CD4-positive, alpha-beta T cell treated with Interleukin-4 for 1 hour (primary cell): ENCODE measurements around the gene ZNF646.

Experiments
- DNase-seq, 2 donors: peaks; one replicate each; pipeline ENCODE4 v3.0.0-alpha.2; 2020 to 2022

ZNF646 gene

DNA sequence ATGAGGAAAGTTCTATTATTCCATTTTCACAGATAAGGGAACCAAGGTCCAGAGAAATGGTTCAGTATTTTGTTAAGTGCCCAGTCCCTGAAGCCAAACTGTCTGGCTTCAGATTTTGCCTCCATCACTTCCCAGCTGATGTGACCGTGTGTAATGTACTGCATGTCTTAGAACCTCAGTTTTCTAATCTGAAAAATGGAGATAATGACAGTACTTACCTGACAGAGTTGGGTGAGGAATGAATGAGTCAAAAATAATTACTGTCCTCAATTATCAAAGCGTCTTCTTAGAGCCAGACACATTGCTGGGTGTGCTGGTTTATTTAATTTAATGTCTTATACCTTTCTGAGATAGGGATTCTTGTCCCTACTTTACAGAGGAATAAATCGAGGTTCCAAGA lies 6.9 kb upstream of the ZNF646 start:
- DNase-seq = no peak

DNA sequence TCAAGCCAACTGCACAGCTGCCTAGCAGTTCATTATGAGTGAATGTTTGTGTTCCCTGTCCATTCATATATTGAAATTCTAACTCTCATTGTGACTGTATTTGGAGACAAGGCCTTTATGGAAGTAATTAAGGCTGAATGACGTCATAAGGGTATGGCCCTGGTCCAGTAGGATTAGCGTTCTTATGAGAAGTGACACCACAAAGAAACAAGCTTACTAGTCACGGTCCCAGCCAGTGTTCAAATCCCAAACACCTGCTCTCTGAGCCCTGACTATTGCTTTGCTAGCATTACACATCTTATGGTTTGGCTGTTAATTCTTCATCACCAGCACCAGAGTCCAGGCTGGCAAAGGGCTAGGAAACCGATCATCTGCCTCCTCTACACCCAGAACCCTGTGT lies 2.4 kb upstream of the ZNF646 start:
- DNase-seq = no peak

- DNase-seq = peak in 1 of 2 donors; percentile 31
Measured at GRCh38 chr16:31072540-31073141, 1.6 kb upstream of the ZNF646 start.

DNA sequence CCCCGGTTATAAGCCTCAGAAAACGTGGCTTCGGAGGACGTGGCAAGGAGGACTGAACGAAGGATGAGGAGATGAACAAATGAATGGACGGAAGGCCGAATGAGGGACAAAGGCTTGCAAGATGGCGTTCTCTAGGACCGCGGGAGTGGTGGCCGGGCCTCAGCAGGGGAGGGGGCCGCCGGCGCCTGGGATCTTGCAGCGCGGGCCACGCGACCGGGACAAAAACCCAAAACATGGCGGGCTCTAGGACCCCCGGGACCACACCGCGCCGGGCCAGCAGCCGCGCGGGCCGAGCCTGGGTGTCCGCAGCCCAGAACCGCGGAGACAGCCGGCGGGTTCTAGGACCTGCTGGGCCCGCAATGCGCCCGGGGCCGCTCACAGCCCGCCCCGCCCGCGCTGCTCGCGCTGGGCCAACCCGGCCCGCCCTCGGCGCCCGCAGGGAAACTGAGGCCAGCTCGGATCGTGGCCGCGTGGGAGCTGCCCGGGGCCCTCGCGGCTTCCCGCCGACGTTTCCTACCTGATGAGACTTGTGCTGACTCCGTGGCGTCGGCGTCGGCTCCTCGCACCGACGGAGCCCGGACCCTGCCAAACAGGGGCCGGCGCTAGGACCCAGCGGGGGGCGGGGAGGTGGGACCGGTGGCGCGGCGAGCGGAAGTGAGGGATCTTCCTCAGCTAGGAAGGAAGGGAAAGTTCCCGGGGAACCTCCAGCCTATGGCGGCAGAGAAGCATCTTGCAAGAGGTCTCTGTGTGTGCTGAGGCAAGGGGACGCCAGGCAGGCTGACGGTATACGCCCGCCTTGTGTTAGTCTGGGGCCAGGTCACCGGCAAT lies 866 bp upstream of the ZNF646 start:
- DNase-seq = peak; percentile 81 to 86

- no peak for DNase-seq
Measured at GRCh38 chr16:31074814-31075183, 577 bp downstream of the ZNF646 start.

DNA sequence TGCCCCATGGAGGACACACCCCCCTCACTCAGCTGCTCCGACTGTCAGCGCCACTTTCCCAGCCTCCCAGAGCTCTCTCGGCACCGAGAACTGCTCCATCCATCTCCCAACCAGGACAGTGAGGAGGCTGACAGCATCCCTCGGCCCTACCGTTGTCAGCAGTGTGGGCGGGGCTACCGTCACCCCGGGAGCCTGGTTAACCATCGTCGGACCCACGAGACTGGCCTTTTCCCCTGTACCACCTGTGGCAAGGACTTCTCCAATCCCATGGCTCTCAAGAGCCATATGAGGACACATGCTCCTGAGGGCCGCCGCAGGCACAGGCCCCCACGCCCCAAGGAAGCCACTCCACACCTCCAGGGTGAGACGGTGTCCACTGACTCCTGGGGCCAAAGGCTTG lies 2.1 kb downstream of the ZNF646 start:
- DNase-seq = no peak

DNA sequence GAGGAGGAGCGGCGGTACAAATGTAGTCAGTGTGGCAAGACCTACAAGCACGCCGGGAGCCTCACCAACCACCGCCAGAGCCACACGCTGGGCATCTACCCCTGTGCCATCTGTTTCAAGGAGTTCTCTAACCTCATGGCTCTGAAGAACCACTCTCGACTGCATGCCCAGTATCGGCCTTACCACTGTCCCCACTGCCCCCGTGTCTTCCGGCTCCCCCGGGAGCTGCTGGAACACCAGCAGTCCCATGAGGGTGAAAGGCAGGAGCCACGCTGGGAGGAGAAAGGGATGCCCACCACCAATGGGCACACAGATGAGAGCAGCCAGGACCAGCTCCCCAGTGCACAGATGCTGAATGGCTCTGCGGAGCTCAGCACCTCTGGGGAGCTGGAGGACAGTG lies 2.8 kb downstream of the ZNF646 start:
- no peak for DNase-seq

DNA sequence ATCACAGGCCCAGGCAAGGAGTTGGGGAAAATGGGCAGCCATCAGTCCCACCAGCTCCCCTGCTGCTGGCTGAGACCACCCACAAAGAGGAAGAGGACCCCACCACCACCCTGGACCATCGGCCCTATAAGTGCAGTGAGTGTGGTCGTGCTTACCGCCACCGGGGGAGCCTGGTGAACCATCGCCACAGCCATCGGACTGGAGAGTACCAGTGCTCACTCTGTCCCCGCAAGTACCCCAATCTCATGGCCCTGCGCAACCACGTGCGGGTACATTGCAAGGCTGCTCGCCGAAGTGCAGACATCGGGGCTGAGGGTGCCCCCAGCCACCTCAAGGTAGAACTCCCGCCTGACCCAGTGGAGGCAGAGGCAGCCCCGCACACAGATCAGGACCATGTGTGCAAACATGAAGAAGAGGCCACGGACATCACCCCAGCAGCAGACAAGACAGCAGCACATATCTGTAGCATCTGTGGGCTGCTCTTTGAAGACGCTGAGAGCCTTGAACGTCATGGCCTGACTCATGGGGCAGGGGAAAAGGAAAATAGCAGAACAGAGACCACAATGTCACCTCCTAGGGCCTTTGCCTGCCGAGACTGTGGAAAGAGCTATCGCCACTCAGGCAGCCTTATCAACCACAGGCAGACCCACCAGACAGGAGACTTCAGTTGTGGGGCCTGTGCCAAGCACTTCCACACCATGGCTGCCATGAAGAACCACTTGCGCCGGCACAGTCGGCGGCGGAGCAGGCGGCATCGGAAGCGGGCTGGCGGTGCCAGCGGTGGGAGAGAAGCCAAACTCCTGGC lies 3.6 kb downstream of the ZNF646 start:
- no peak for DNase-seq

DNA sequence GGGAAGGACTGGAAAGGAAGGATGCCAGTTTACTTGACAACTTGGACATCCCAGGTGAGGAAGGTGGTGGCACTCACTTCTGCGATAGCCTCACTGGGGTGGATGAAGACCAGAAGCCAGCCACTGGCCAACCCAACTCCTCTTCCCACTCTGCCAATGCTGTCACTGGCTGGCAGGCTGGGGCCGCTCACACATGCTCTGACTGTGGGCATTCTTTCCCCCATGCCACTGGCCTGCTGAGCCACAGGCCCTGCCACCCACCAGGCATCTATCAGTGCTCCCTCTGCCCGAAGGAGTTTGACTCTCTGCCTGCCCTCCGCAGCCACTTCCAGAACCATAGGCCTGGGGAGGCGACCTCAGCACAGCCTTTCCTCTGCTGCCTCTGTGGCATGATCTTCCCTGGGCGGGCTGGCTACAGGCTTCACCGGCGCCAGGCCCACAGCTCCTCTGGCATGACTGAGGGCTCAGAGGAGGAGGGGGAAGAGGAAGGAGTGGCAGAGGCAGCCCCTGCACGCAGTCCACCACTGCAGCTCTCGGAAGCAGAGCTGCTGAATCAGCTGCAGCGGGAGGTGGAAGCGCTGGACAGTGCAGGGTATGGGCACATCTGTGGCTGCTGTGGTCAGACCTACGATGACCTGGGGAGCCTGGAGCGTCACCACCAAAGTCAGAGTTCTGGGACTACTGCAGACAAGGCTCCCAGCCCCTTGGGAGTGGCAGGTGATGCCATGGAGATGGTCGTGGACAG lies 4.5 kb downstream of the ZNF646 start:
- no peak for DNase-seq

- no peak for DNase-seq
Measured at GRCh38 chr16:31079342-31079944, 5.2 kb downstream of the ZNF646 start.

- DNase-seq = no peak
Measured at GRCh38 chr16:31080035-31080629, 5.9 kb downstream of the ZNF646 start.

GRCh38 chr16:31080756-31081419 lies 6.7 kb downstream of the ZNF646 start:
- no peak for DNase-seq

- DNase-seq = no peak
Measured at GRCh38 chr16:31081428-31082351, 7.5 kb downstream of the ZNF646 start.

DNA sequence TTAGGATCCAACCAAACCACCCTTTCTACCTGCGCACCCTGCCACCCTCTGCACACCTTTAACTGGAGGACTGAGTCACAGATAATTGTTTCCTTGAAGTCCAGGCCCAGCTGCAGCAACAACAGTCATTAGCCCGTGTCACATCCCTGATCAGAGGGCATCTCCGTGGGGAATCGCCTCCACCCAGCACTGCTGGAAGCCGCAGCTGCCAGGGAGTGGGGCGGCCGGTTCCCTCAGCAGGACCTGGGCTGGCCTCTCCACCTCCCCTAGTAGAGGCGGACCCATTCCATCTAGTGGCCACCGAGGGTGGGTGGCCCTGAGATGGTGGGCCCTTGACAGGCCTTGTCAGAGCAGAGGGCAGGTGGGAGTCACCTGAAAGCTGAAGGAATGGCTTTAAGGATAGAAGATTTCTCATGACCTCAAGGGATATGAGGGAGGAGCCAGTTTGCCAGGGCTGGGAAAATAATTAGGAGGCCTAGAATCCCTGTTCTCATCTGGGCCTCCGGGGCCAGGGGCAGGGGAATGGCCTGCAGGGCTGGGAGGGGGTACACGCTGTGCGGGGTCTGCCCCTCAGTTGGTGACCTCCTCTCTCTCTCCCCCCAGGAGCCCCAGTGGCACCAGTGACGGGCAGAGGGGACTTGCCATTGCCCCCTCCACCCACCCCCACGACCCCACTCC lies 8.3 kb downstream of the ZNF646 start:
- DNase-seq = no peak

GRCh38 chr16:31083081-31083480 lies 8.9 kb downstream of the ZNF646 start:
- DNase-seq = no peak

DNA sequence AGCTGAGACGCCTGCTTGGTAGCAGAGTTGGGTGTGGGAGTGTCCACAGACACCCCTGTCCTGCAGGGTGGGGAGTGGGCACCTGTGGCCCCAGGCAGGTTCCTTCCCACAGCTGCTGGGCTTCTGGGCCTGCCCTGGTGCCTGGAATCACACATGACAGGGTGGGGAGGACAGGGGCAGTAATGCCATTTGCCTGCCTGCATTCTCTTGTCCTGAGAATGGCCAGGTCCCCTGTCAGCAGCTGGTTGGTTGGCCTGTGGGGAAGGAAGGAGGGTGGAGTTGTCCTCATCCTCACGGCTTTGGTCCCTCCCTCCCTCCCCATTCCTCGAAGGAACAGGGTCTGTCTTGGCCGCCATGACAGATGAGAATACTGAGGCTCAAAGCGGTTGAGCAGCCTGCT lies 9.3 kb downstream of the ZNF646 start:
- DNase-seq = no peak

GRCh38 chr16:31083981-31084380 lies 9.8 kb downstream of the ZNF646 start:
- no peak for DNase-seq

DNA sequence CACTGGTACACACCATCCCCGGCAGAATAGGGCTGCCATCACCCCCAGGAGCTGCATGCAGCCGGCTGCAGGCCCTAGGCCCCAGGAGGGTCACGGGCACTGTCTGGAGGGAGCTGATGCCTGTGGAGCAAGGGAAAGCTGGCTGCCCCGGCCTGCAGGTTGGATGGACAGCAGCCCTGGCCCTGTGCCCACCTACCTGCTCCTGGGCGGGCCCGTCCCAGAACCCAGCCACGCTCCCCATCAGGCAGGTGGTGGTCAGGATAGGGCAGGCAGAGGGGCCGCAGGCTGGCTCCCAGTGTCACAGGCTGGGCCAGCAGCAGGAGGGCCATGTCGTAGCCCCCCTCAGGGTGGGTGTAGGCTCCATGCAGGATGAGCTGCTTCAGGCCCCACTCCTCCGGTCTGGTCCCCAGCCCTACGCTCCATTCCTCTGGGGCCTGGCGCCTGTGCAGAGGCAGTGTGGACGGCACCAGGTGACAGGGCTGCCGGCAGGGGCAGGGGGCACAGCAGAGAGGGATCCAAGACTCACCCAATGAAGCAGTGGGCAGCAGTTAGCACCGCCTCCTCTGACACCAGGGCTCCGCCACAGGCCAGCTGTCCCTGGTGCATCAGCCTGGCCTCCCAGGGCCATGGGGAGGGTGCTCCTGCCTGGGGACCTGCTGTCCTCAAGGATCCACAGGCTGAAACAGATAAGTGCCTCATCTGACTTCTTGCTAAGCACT lies 10.5 kb downstream of the ZNF646 start:
- DNase-seq = no peak

GRCh38 chr16:31085411-31085810 lies 11.2 kb downstream of the ZNF646 start:
- DNase-seq = no peak
